ENCODE measurements around the gene IQSEC3. TPM values are rescaled to one million over a fixed set of nuclear protein-coding genes. Genes with fewer than 3 reads are reported as not detected.

The IQSEC3 gene
- polyA plus RNA-seq, 1 donor: 2.7 TPM

GRCh38 chr12:208813-209212, 142.2 kb downstream of the IQSEC3 start:
- Histone ChIP-seq H3K27me3 (ENCODE audit: control insufficient read depth, insufficient read depth, low read length) (peaks cover 50% of the 10 kb centered on the region), H3K9me3 (ENCODE audit: control insufficient read depth, low read depth, low read length) (no peaks in the 10 kb centered on the region), H3K4me3 (ENCODE audit: low read length) (no peak overlapping the region), H3K4me1 (ENCODE audit: control insufficient read depth, insufficient read depth, low read length) (peaks cover 8% of the 10 kb centered on the region), H3K36me3 (ENCODE audit: control insufficient read depth, insufficient read depth, low read length) (no peaks in the 10 kb centered on the region), H3K27ac (ENCODE audit: low read length) (no peak overlapping the region)
- 90% methylated on average over 2 of the region's 4 CpGs for WGBS (ENCODE audit: insufficient coverage, low lambda C conversion rate)
- no peak for DNase-seq

- H3K9me3 ChIP-seq (ENCODE audit: control insufficient read depth, low read depth, low read length): no peaks in the 10 kb centered on the region
- H3K4me3 ChIP-seq (ENCODE audit: low read length): no peak overlapping the region
- H3K36me3 ChIP-seq (ENCODE audit: control insufficient read depth, insufficient read depth, low read length): no peaks in the 10 kb centered on the region
- H3K4me1 ChIP-seq (ENCODE audit: control insufficient read depth, insufficient read depth, low read length): peaks cover 6% of the 10 kb centered on the region
- DNase-seq: no peak
- no CpG with 5 or more reads among the region's 15 CpGs for WGBS (ENCODE audit: insufficient coverage, low lambda C conversion rate)
- H3K27ac ChIP-seq (ENCODE audit: low read length): no peak overlapping the region
- H3K27me3 ChIP-seq (ENCODE audit: control insufficient read depth, insufficient read depth, low read length): peaks cover 49% of the 10 kb centered on the region
These were observed 142.7 kb downstream of the IQSEC3 start for GRCh38 chr12:209246-209645.

GRCh38 chr12:209851-210250, 143.3 kb downstream of the IQSEC3 start:
- Histone ChIP-seq H3K36me3 (ENCODE audit: control insufficient read depth, insufficient read depth, low read length) (no peaks in the 10 kb centered on the region), H3K9me3 (ENCODE audit: control insufficient read depth, low read depth, low read length) (no peaks in the 10 kb centered on the region), H3K27ac (ENCODE audit: low read length) (no peak overlapping the region), H3K4me1 (ENCODE audit: control insufficient read depth, insufficient read depth, low read length) (peaks cover 6% of the 10 kb centered on the region), H3K27me3 (ENCODE audit: control insufficient read depth, insufficient read depth, low read length) (peaks cover 44% of the 10 kb centered on the region), H3K4me3 (ENCODE audit: low read length) (no peak overlapping the region)
- no peak for DNase-seq
- no CpG with 5 or more reads among the region's 12 CpGs for WGBS (ENCODE audit: insufficient coverage, low lambda C conversion rate)

- H3K27ac ChIP-seq (ENCODE audit: low read length): no peak overlapping the region
- no peaks in the 10 kb centered on the region for H3K36me3 ChIP-seq (ENCODE audit: control insufficient read depth, insufficient read depth, low read length)
- DNase-seq: no peak
- 13% methylated on average over 1 of the region's 16 CpGs for WGBS (ENCODE audit: insufficient coverage, low lambda C conversion rate)
- peaks cover 6% of the 10 kb centered on the region for H3K4me1 ChIP-seq (ENCODE audit: control insufficient read depth, insufficient read depth, low read length)
- no peaks in the 10 kb centered on the region for H3K9me3 ChIP-seq (ENCODE audit: control insufficient read depth, low read depth, low read length)
- peaks cover 38% of the 10 kb centered on the region for H3K27me3 ChIP-seq (ENCODE audit: control insufficient read depth, insufficient read depth, low read length)
- H3K4me3 ChIP-seq (ENCODE audit: low read length): no peak overlapping the region
These were observed 143.9 kb downstream of the IQSEC3 start for GRCh38 chr12:210277-211141.

GRCh38 chr12:211142-211465, 144.5 kb downstream of the IQSEC3 start:
- DNase-seq: no peak
- Histone ChIP-seq H3K4me3 (ENCODE audit: low read length) (no peak overlapping the region), H3K27ac (ENCODE audit: low read length) (no peak overlapping the region), H3K4me1 (ENCODE audit: control insufficient read depth, insufficient read depth, low read length) (peaks cover 6% of the 10 kb centered on the region), H3K36me3 (ENCODE audit: control insufficient read depth, insufficient read depth, low read length) (no peaks in the 10 kb centered on the region), H3K27me3 (ENCODE audit: control insufficient read depth, insufficient read depth, low read length) (peaks cover 38% of the 10 kb centered on the region), H3K9me3 (ENCODE audit: control insufficient read depth, low read depth, low read length) (no peaks in the 10 kb centered on the region)
- no CpG with 5 or more reads among the region's 3 CpGs for WGBS (ENCODE audit: insufficient coverage, low lambda C conversion rate)

GRCh38 chr12:211639-212414, 145.3 kb downstream of the IQSEC3 start:
- no peak for DNase-seq
- 100% methylated on average over 2 of the region's 16 CpGs for WGBS (ENCODE audit: insufficient coverage, low lambda C conversion rate)
- H3K36me3 ChIP-seq (ENCODE audit: control insufficient read depth, insufficient read depth, low read length): no peaks in the 10 kb centered on the region
- no peak overlapping the region for H3K4me3 ChIP-seq (ENCODE audit: low read length)
- peaks cover 37% of the 10 kb centered on the region for H3K27me3 ChIP-seq (ENCODE audit: control insufficient read depth, insufficient read depth, low read length)
- no peak overlapping the region for H3K27ac ChIP-seq (ENCODE audit: low read length)
- no peaks in the 10 kb centered on the region for H3K9me3 ChIP-seq (ENCODE audit: control insufficient read depth, low read depth, low read length)
- H3K4me1 ChIP-seq (ENCODE audit: control insufficient read depth, insufficient read depth, low read length): peaks cover 6% of the 10 kb centered on the region

GRCh38 chr12:212415-212714, 145.8 kb downstream of the IQSEC3 start:
- Histone ChIP-seq H3K4me1 (ENCODE audit: control insufficient read depth, insufficient read depth, low read length) (peaks cover 6% of the 10 kb centered on the region), H3K4me3 (ENCODE audit: low read length) (no peak overlapping the region), H3K36me3 (ENCODE audit: control insufficient read depth, insufficient read depth, low read length) (no peaks in the 10 kb centered on the region), H3K27ac (ENCODE audit: low read length) (no peak overlapping the region), H3K9me3 (ENCODE audit: control insufficient read depth, low read depth, low read length) (no peaks in the 10 kb centered on the region), H3K27me3 (ENCODE audit: control insufficient read depth, insufficient read depth, low read length) (peaks cover 37% of the 10 kb centered on the region)
- WGBS (ENCODE audit: insufficient coverage, low lambda C conversion rate): 91% methylated on average over 6 of the region's 8 CpGs
- DNase-seq: no peak

GRCh38 chr12:212715-213526, 146.4 kb downstream of the IQSEC3 start:
- H3K27me3 ChIP-seq (ENCODE audit: control insufficient read depth, insufficient read depth, low read length): peaks cover 37% of the 10 kb centered on the region
- H3K36me3 ChIP-seq (ENCODE audit: control insufficient read depth, insufficient read depth, low read length): no peaks in the 10 kb centered on the region
- no peaks in the 10 kb centered on the region for H3K9me3 ChIP-seq (ENCODE audit: control insufficient read depth, low read depth, low read length)
- no CpG with 5 or more reads among the region's 22 CpGs for WGBS (ENCODE audit: insufficient coverage, low lambda C conversion rate)
- H3K4me1 ChIP-seq (ENCODE audit: control insufficient read depth, insufficient read depth, low read length): peaks cover 6% of the 10 kb centered on the region
- no peak overlapping the region for H3K4me3 ChIP-seq (ENCODE audit: low read length)
- H3K27ac ChIP-seq (ENCODE audit: low read length): no peak overlapping the region
- no peak for DNase-seq

- no CpG with 5 or more reads among the region's 12 CpGs for WGBS (ENCODE audit: insufficient coverage, low lambda C conversion rate)
- Histone ChIP-seq H3K27me3 (ENCODE audit: control insufficient read depth, insufficient read depth, low read length) (peaks cover 37% of the 10 kb centered on the region), H3K9me3 (ENCODE audit: control insufficient read depth, low read depth, low read length) (no peaks in the 10 kb centered on the region), H3K27ac (ENCODE audit: low read length) (no peak overlapping the region), H3K4me3 (ENCODE audit: low read length) (no peak overlapping the region), H3K4me1 (ENCODE audit: control insufficient read depth, insufficient read depth, low read length) (peaks cover 6% of the 10 kb centered on the region), H3K36me3 (ENCODE audit: control insufficient read depth, insufficient read depth, low read length) (no peaks in the 10 kb centered on the region)
- no peak for DNase-seq
These were observed 147.0 kb downstream of the IQSEC3 start for GRCh38 chr12:213527-213932.

GRCh38 chr12:214003-214741, 147.6 kb downstream of the IQSEC3 start, which contains the start of gene SLC6A12:
Gene SLC6A12 (minus strand): TSS chr12:214157. CDS start chr12:209986, 4,171 bp downstream.
- Histone ChIP-seq H3K9me3 (ENCODE audit: control insufficient read depth, low read depth, low read length) (no peaks in the 10 kb centered on the region), H3K4me1 (ENCODE audit: control insufficient read depth, insufficient read depth, low read length) (peaks cover 6% of the 10 kb centered on the region), H3K4me3 (ENCODE audit: low read length) (no peak within 1 kb of the TSS), H3K27me3 (ENCODE audit: control insufficient read depth, insufficient read depth, low read length) (peaks cover 37% of the 10 kb centered on the region), H3K36me3 (ENCODE audit: control insufficient read depth, insufficient read depth, low read length) (no peaks in the 10 kb centered on the region), H3K27ac (ENCODE audit: low read length) (no peak within 1 kb of the TSS)
- DNase-seq: no peak
- WGBS (ENCODE audit: insufficient coverage, low lambda C conversion rate): no CpG with 5 or more reads among the region's 14 CpGs
